Fibroblast of lung (primary cell): ENCODE results near the gene NCEH1. TPM values are rescaled to one million over a fixed set of nuclear protein-coding genes. Genes with fewer than 3 reads are reported as not detected.
"Not testable (repeated sequence)": the region's sequence is repeated elsewhere in the genome, so short reads cannot be mapped to it uniquely, and the experiment has no call there.

Experiments used
- DNase-seq, 2 donors: peaks; one replicate each; pipeline versions ENCODE4 v3.0.0 to v3.0.0-alpha.2; 2010; ENCODE audit warnings: low read depth in 2 of 2
- H2AFZ ChIP-seq: 2 replicates; pipeline ENCODE4 v1.5.1; 2012; ENCODE audit warnings: low read length, control low read depth, inconsistent platforms
- H3K27ac ChIP-seq: 2 replicates; pipeline ENCODE4 v1.5.1; 2011; ENCODE audit warnings: low read length, control low read depth; ENCODE audit not compliant: insufficient read depth
- H3K27me3 ChIP-seq: 2 replicates; pipeline ENCODE4 v1.5.1; 2011; ENCODE audit warnings: mild to moderate bottlenecking, low read length; ENCODE audit not compliant: control insufficient read depth, insufficient read depth
- H3K36me3 ChIP-seq: 2 replicates; pipeline ENCODE4 v1.5.1; 2011; ENCODE audit warnings: low read length; ENCODE audit not compliant: control insufficient read depth, insufficient read depth
- H3K4me1 ChIP-seq: 2 replicates; pipeline ENCODE4 v1.5.1; 2011; ENCODE audit warnings: low read length; ENCODE audit not compliant: control insufficient read depth, insufficient read depth; ENCODE audit errors: extremely low read depth
- H3K4me2 ChIP-seq: 2 replicates; pipeline ENCODE4 v1.5.1; 2011; ENCODE audit warnings: low read length, control low read depth; ENCODE audit not compliant: insufficient read depth; ENCODE audit errors: extremely low read depth
- H3K4me3 ChIP-seq, 4 experiments: fragments of 200-600 bp in 1 of 4; sonication (generic) in 1 of 4; replicated peaks in 1 of 4; 2 replicates each; pipeline ENCODE4 v1.5.1; 2011 to 2016; ENCODE audit warnings: low read length in 4 of 4, low read depth in 3 of 4, mild to moderate bottlenecking in 3 of 4, control low read depth in 2 of 4, inconsistent platforms in 1 of 4, mixed read lengths in 1 of 4; ENCODE audit not compliant: insufficient read depth in 1 of 4; ENCODE audit errors: control extremely low read depth in 1 of 4
- H3K79me2 ChIP-seq: 2 replicates; pipeline ENCODE4 v1.5.1; 2012; ENCODE audit warnings: mild to moderate bottlenecking, low read length, inconsistent platforms; ENCODE audit not compliant: control insufficient read depth, insufficient read depth
- H3K9ac ChIP-seq: 2 replicates; pipeline ENCODE4 v1.5.1; 2011; ENCODE audit warnings: mild to moderate bottlenecking, low read length, control low read depth; ENCODE audit not compliant: insufficient read depth
- H3K9me3 ChIP-seq: 2 replicates; pipeline ENCODE4 v1.5.1; 2012; ENCODE audit warnings: low read depth, low read length; ENCODE audit not compliant: control insufficient read depth, insufficient read depth
- H4K20me1 ChIP-seq: 2 replicates; pipeline ENCODE4 v1.5.1; 2011; ENCODE audit warnings: low read length; ENCODE audit not compliant: control insufficient read depth, insufficient read depth; ENCODE audit errors: extremely low read depth
- CTCF ChIP-seq, 2 donors: IDR thresholded peaks in 1 of 2; conservative IDR thresholded peaks in 1 of 2; 1 replicate in 1 of 2; 2 replicates in 1 of 2; pipeline ENCODE4 v1.5.1; 2011 to 2012; ENCODE audit warnings: low read length in 2 of 2, control low read depth in 1 of 2, inconsistent platforms in 1 of 2, low read depth in 1 of 2, mild to moderate bottlenecking in 1 of 2
- EZH2 ChIP-seq: IDR thresholded peaks from 2 replicates; pipeline ENCODE4 v1.5.1; 2012; ENCODE audit warnings: low read length, control low read depth, mild to moderate bottlenecking; ENCODE audit errors: missing control alignments
- polyA plus RNA-seq, 2 donors: library from polyadenylated mRNA; depleted of rRNA in 1 of 2; stranded (reverse) in 1 of 2; unstranded in 1 of 2; fragments of >200 nt; gene quantifications; 2 replicates each; pipeline ENCODE4 v1.2.1, GENCODE V29; 2011 to 2012; ENCODE audit warnings: missing spikeins in 1 of 2
- total RNA-seq: library from RNA; depleted of rRNA; stranded (reverse); fragments of >200 nt; gene quantifications from 2 replicates; pipeline ENCODE4 v1.2.1, GENCODE V29; 2014

Gene NCEH1
- total and polyA plus RNA-seq, 2 donors (not counting 1 experiment from before 2014, with no cell fraction given), result 9.9 to 11.4 TPM

GRCh38 chr3:172704001-172704400, 6.9 kb downstream of the NCEH1 start:
- no peak overlapping the region for H3K4me3 ChIP-seq
- no peak overlapping the region for H3K9ac ChIP-seq

GRCh38 chr3:172702731-172703130, 8.1 kb downstream of the NCEH1 start:
- not testable (repeated sequence) for H3K9ac ChIP-seq, H3K36me3 ChIP-seq, H3K27me3 ChIP-seq, H4K20me1 ChIP-seq, DNase-seq, H3K27ac ChIP-seq, H3K9me3 ChIP-seq, H3K4me1 ChIP-seq, H3K4me3 ChIP-seq, H2AFZ ChIP-seq, H3K4me2 ChIP-seq
- H3K79me2 ChIP-seq, result peaks cover 83% of the 10 kb centered on the region

More at GRCh38 chr3:172704001-172704400, 6.9 kb downstream of the NCEH1 start:
- DNase-seq, result no peak
- no peaks in the 10 kb centered on the region for H3K27me3 ChIP-seq
- H3K36me3 ChIP-seq, result peaks cover 1% of the 10 kb centered on the region
- H4K20me1 ChIP-seq, result no peaks in the 10 kb centered on the region
- TF ChIP-seq EZH2 (no peak), CTCF (conservative IDR thresholded peaks at IDR 0.05 in 1 of 2, IDR thresholded peaks at IDR 0.05 in 1 of 2; ENCODE audit: low read depth in 1 of 2, low read length in 2 of 2) (no peak)
- H3K4me2 ChIP-seq, result no peak overlapping the region
- H3K9me3 ChIP-seq, result no peaks in the 10 kb centered on the region
- peaks cover 6% of the 10 kb centered on the region for H3K4me1 ChIP-seq
- no peak overlapping the region for H2AFZ ChIP-seq
- peaks cover 87% of the 10 kb centered on the region for H3K79me2 ChIP-seq
- no peak overlapping the region for H3K27ac ChIP-seq

- H4K20me1 ChIP-seq, result no peaks in the 10 kb centered on the region
- peaks cover 3% of the 10 kb centered on the region for H3K36me3 ChIP-seq
- H3K4me1 ChIP-seq, result no peaks in the 10 kb centered on the region
- H3K4me3 ChIP-seq, result no peak overlapping the region
- DNase-seq, result no peak
- no peak overlapping the region for H3K9ac ChIP-seq
- no peak for TF ChIP-seq CTCF (conservative IDR thresholded peaks at IDR 0.05 in 1 of 2, IDR thresholded peaks at IDR 0.05 in 1 of 2; ENCODE audit: low read depth in 1 of 2, low read length in 2 of 2)
- no peak for TF ChIP-seq EZH2
- H2AFZ ChIP-seq, result no peak overlapping the region
- peaks cover 86% of the 10 kb centered on the region for H3K79me2 ChIP-seq
- H3K4me2 ChIP-seq, result no peak overlapping the region
- no peak overlapping the region for H3K27ac ChIP-seq
- no peaks in the 10 kb centered on the region for H3K9me3 ChIP-seq
- H3K27me3 ChIP-seq, result no peaks in the 10 kb centered on the region
Measured at GRCh38 chr3:172702256-172702655, 8.6 kb downstream of the NCEH1 start.
